ENCODE results near the gene TMEM219. TPM values are rescaled to one million over a fixed set of nuclear protein-coding genes. Genes with fewer than 3 reads are reported as not detected.
A peak's percentile ranks its signal among the peaks of the same experiment; 100 is the strongest.

Gene TMEM219
- total and polyA plus RNA-seq, 10 of the 15 experiments (the other 5 are each of a cell fraction or from before 2014, with no cell fraction given) = 33.6 to 74.6 (median 56.5) TPM

DNA sequence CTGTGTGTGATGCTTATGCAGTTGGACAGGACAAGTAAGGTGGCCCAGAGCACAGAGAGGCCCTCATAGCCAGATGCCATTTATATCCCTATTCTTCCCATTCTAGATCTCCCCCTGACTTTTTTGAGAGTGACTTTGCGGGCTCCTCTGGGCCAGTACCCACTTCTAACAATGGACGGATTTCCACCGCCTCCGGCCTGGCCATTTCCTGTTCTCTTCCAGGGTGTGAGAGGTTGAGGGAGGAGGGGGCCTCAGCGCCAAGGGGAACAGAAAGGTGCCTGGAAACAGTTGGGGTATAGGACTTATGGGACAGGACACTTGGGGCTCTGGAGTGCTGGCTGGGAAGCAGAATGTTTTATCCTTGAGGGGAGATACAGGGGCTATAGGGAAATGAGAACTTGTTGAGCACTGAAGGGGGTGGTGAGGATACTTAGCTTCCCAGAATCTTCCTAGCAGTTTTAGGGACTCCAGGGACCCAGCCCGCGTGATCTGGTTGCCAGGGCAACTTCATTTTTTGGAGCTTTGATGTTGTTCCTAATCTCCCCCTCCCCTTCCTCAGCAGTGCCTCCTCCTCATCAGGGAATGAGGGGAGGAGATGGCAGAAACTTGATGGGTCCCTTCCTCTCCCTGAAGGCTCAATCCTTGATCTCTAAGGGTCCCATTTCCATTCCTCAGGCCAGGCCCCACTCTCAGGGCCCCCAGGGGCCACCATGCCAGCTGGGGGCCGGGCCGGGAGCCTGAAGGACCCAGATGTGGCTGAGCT is 15.4 kb downstream of the TMEM219 start:
- no peak for FAIRE-seq
- Histone ChIP-seq H3K27me3 (replicated peaks in 1 of 2; ENCODE audit: control insufficient read depth in 2 of 2, insufficient read depth in 2 of 2, low read length in 1 of 2) (no peaks in the 10 kb centered on the region), H3K4me2 (ENCODE audit: control insufficient read depth, insufficient read depth) (peak overlapping the region; percentile 91), H3K36me3 (ENCODE audit: control insufficient read depth in 2 of 2, insufficient read depth in 2 of 2, low read length in 1 of 2) (peaks cover 15 to 18% of the 10 kb centered on the region in 2 experiments), H4K20me1 (ENCODE audit: control insufficient read depth, insufficient read depth) (no peaks in the 10 kb centered on the region), H3K9ac (ENCODE audit: control insufficient read depth, insufficient read depth, low read length) (no peak overlapping the region), H3K27ac (ENCODE audit: control insufficient read depth, insufficient read depth) (no peak overlapping the region), H2AFZ (ENCODE audit: control insufficient read depth, low read depth, low read length) (no peak overlapping the region), H3K4me3 (0 out of 2 replicates have a peak overlapping the region, but pooled peaks have one; percentile 99), H3K79me2 (ENCODE audit: control insufficient read depth, insufficient read depth, low read length) (peaks cover 37% of the 10 kb centered on the region), H3K9me3 (replicated peaks; ENCODE audit: control insufficient read depth, insufficient read depth, low read length) (no peaks in the 10 kb centered on the region; the same call in 2 of the 3 replicates), H3K4me1 (ENCODE audit: control insufficient read depth, insufficient read depth, low read length) (peaks cover 9% of the 10 kb centered on the region)
- TF ChIP-seq, protein P1, sequence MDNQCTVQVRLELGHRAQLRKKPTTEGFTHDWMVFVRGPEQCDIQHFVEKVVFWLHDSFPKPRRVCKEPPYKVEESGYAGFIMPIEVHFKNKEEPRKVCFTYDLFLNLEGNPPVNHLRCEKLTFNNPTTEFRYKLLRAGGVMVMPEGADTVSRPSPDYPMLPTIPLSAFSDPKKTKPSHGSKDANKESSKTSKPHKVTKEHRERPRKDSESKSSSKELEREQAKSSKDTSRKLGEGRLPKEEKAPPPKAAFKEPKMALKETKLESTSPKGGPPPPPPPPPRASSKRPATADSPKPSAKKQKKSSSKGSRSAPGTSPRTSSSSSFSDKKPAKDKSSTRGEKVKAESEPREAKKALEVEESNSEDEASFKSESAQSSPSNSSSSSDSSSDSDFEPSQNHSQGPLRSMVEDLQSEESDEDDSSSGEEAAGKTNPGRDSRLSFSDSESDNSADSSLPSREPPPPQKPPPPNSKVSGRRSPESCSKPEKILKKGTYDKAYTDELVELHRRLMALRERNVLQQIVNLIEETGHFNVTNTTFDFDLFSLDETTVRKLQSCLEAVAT (IDR thresholded peaks at IDR 0.05) = no peak
- TF ChIP-seq SIN3A (IDR thresholded peaks at IDR 0.05; ENCODE audit: low read depth, low read length) (no peak), TCF7 (IDR thresholded peaks at IDR 0.05; ENCODE audit: borderline replicate concordance) (no peak), CHD2 (IDR thresholded peaks at IDR 0.05; ENCODE audit: borderline replicate concordance, low read depth, low read length) (no peak), RB1 (IDR thresholded peaks at IDR 0.05; ENCODE audit: borderline replicate concordance) (no peak), RCOR1 (conservative IDR thresholded peaks at IDR 0.05; ENCODE audit: low read depth, low read length) (no peak), CBX3 (IDR thresholded peaks at IDR 0.05; ENCODE audit: borderline replicate concordance, low read depth) (no peak), FOXM1 (IDR thresholded peaks at IDR 0.05; ENCODE audit: low read depth, low read length) (no peak), NR2F1 (conservative IDR thresholded peaks at IDR 0.05) (no peak), RUNX3 (IDR thresholded peaks at IDR 0.05; ENCODE audit: low read length) (no peak), STAT1 (conservative IDR thresholded peaks at IDR 0.05) (no peak), IKZF2 (IDR thresholded peaks at IDR 0.05) (no peak), ESRRA (IDR thresholded peaks at IDR 0.05; ENCODE audit: low read length) (no peak), ZNF207 (IDR thresholded peaks at IDR 0.05; ENCODE audit: borderline replicate concordance) (no peak)
- TF ChIP-seq, protein P2, sequence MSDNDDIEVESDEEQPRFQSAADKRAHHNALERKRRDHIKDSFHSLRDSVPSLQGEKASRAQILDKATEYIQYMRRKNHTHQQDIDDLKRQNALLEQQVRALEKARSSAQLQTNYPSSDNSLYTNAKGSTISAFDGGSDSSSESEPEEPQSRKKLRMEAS (IDR thresholded peaks at IDR 0.05; ENCODE audit: low read depth, low read length) = no peak
- TF ChIP-seq, protein P3, sequence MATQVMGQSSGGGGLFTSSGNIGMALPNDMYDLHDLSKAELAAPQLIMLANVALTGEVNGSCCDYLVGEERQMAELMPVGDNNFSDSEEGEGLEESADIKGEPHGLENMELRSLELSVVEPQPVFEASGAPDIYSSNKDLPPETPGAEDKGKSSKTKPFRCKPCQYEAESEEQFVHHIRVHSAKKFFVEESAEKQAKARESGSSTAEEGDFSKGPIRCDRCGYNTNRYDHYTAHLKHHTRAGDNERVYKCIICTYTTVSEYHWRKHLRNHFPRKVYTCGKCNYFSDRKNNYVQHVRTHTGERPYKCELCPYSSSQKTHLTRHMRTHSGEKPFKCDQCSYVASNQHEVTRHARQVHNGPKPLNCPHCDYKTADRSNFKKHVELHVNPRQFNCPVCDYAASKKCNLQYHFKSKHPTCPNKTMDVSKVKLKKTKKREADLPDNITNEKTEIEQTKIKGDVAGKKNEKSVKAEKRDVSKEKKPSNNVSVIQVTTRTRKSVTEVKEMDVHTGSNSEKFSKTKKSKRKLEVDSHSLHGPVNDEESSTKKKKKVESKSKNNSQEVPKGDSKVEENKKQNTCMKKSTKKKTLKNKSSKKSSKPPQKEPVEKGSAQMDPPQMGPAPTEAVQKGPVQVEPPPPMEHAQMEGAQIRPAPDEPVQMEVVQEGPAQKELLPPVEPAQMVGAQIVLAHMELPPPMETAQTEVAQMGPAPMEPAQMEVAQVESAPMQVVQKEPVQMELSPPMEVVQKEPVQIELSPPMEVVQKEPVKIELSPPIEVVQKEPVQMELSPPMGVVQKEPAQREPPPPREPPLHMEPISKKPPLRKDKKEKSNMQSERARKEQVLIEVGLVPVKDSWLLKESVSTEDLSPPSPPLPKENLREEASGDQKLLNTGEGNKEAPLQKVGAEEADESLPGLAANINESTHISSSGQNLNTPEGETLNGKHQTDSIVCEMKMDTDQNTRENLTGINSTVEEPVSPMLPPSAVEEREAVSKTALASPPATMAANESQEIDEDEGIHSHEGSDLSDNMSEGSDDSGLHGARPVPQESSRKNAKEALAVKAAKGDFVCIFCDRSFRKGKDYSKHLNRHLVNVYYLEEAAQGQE (IDR thresholded peaks at IDR 0.05; ENCODE audit: low read depth, low read length) = no peak
- intact Hi-C loops (cut with micrococcal nuclease; ENCODE audit: unreplicated experiment) (no loop called here), in situ Hi-C loops (cut with MboI) (no loop called here)
- BruUV-seq (replicated peaks) = no TSS peak
- POLR2A ChIA-PET = interaction anchor here (0.6 to 6.0 kb wide), 3 partner anchors 12 to 19 kb away, joined by 3 to 53 read pairs (median 16); partner anchors contain the start of genes HIRIP3, INO80E and TMEM219
- 96% methylated on average over 9 of the region's 9 CpGs for WGBS (ENCODE audit: insufficient coverage, insufficient replicate concordance, low lambda C conversion rate, missing lambda C conversion rate)
- RAD21 ChIA-PET (ENCODE audit: unreplicated experiment) = interaction anchor here (1.2 kb wide), 1 partner anchor 288 kb away, joined by 3 read pairs; no protein-coding TSS in a partner anchor
- SMC1A ChIA-PET (ENCODE audit: uncharacterized antibody, unreplicated experiment) = interaction anchor here (0.8 to 3.2 kb wide), 2 partner anchors 15 to 42 kb away, joined by 3 to 11 read pairs; partner anchors contain the start of gene TMEM219
- no peak for DNase-seq (ENCODE audit: low read depth, low spot score)
- no peak for ATAC-seq
- CTCF ChIA-PET = interaction anchor here (1.1 to 2.5 kb wide), 5 partner anchors 12 to 286 kb away, joined by 3 to 10 read pairs (median 4); partner anchors contain the start of gene INO80E

Measured in GM12878 (cell line).